NCI-H1436 (cell line): ENCODE results near the gene THSD8.
"Not testable (repeated sequence)": the region's sequence is repeated elsewhere in the genome, so short reads cannot be mapped to it uniquely, and the experiment has no call there.

Experiments
- DNase-seq: peaks from one replicate; lab custom pipeline; 2025; lab: John Stamatoyannopoulos, UW

THSD8 gene

DNA sequence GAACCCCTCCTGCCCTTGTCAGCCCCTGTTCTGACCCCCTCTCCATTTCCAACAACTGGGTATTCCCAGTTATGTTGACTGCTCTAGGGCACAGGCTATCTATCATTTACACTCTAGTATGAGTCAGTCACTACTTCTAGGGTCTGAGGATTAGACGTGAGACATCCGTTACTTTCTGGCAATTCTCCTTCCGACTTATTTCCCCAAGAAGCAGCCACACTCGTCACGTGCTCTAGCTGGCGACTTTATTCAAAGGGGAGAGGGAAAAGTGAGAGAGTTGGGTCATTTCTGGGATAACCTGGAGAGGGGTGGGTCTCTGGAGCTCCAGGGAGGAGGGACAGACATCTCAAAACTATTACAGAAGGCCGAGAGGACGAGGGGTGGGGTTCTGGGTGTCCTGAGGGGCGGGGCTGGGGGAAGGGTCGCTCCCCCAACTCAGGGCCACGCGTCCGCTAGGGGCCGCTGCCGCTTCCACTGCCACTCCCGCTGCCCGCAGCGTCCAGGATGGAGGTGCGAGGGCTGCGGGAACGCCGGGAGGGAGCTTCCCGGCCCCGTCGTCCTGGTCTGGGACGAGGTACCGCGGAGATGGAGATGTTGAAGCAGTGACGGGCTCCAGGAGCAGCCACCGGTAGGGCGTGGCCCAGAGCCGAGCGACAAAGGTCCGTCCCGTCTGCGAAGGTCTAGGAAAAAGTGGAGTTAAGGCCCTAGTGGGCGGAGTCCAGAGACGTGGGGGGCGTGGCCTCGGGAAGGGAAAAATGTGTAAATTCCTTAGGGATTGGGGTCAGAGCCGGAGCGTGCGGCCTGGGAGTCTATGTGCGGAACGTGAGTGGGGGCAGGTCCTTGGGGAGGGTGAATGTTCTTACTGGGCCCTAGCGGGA is 23.6 kb downstream of the THSD8 start:
- DNase-seq: no peak

GRCh38 chr19:12828494-12828893 is 26.6 kb downstream of the THSD8 start:
- DNase-seq: peak; percentile 84

DNA sequence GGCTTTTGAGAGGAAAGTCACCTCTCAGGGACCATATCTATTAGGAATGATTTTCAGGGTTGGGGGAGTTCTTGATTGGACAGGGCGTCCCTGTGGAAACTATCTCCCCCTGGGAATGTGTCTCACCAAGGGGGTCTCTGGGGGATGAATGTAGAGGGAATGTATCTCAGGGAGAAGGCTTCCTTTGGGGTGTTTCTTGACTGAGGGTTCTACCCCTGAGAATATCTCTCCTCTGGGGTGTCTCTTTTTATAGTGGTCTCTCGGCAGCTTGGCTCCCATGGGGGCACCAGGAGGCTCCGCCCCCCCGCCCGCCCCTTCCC is 31.5 kb downstream of the THSD8 start:
- no peak for DNase-seq

GRCh38 chr19:12833738-12834565 is 32.1 kb downstream of the THSD8 start:
- DNase-seq: peak; percentile 78

GRCh38 chr19:12834566-12834943 is 32.7 kb downstream of the THSD8 start, which contains the start of gene RTBDN:
TSS of gene RTBDN (minus strand) at chr19:12834579. CDS start at chr19:12829979, 4,600 bp downstream.
- no peak for DNase-seq

GRCh38 chr19:12834976-12835757 is 33.3 kb downstream of the THSD8 start:
- peak; percentile 53 for DNase-seq

GRCh38 chr19:12836529-12836863 is 34.6 kb downstream of the THSD8 start:
- DNase-seq: no peak

DNA sequence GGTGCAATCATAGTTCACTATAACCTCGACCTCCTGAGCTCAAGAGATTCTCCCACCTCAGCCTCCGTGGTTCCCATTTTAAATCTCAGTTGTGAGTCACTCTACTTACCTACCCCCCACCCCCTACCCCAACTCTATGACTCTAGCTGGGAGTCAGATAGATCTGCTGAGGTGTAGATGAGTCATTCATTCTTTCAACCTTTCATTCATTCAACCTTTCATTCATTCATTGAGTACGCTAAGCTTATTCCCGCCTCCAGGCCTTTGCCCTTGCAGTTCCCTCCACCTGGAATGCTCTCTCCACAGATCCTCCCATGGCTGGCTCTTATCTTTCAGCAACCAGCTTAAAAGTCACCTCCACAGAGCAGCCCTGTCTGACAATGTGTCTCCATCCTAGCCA is 35.4 kb downstream of the THSD8 start:
- no peak for DNase-seq

DNA sequence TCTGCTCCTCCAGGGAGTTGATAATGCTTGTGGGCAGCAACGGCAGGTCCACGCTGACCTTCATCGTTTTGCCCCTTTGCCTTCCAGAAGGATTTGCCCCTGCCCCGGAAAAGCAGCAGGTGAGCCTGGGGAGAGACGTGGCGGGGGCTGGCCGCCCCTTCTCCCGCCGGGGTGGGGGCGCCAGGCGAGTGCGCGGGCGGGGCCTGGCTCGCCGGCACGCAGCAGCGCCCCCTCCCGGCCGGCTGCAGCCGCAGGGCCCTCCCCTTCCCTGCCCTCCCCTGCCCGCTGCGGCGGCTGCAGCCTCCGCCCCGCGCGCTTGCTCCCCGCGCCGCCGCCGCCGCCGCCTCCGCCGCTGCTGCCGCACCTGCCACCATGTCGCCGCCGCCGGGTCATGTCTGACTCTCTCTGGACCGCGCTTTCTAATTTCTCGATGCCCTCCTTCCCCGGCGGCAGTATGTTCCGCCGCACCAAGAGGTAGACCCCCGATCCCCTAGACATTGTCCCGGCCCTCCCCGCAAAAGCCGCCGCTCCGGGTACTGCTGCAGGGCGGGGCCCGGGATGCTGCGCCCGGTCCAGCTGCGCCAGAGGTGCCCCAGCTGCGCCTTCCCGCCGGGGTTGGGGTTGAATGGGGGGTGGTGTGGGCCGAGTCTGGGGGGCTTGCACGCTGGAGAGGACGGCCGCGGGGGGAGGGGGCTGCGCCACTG is 36.5 kb downstream of the THSD8 start, which contains the start of gene MAST1:
TSS of gene MAST1 (plus strand) at position 334 of the 704 bp plus-strand sequence. CDS start at position 392, 58 bp downstream.
- peak; percentile 50 for DNase-seq

GRCh38 chr19:12838886-12839756 is 37.3 kb downstream of the THSD8 start:
- no peak for DNase-seq

DNA sequence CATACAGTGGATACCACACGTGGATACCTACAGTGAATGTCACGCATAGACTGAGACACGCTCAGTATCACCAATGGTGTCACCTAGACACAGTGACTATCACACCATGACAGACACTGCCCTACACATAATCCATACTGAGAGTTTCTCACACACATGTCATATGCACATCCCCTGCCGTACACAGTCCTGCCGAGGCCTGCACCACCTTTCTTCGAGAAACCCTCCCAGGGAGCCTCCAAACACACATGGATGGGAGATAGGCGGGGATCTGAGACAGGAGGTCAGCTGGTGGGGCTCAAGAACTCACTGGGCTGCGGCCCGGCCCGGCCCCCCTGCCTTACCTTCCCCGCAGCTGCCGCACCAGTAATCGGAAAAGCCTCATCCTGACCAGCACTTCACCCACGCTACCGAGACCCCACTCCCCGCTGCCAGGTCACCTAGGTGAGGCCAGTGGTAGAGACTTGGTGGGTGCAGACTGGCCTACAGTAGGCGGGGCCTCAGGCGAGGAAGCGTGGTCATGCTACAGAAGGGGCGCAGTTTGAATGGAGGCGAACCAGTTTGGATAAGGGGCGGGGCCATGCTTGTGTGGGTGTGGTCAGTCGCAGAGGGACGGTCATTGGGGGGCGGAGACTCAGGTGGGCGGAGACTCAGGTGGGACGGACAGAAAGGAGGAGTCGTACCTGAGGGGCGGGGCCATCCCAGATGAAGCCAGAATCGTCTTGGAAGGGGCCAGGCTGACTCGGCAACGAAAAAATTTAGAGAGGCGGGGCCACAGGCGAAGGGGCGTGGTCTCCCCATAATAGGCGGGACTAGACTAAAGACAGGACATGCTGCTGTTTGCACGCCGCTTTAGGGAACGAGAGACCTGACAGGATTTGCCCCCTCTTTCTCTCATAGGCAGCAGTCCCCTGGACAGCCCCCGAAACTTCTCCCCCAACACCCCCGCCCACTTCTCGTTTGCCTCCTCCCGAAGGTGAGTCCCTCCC is 38.5 kb downstream of the THSD8 start:
- peak; percentile 76 for DNase-seq

GRCh38 chr19:12841094-12841493 is 39.2 kb downstream of the THSD8 start:
- peak; percentile 58 for DNase-seq

DNA sequence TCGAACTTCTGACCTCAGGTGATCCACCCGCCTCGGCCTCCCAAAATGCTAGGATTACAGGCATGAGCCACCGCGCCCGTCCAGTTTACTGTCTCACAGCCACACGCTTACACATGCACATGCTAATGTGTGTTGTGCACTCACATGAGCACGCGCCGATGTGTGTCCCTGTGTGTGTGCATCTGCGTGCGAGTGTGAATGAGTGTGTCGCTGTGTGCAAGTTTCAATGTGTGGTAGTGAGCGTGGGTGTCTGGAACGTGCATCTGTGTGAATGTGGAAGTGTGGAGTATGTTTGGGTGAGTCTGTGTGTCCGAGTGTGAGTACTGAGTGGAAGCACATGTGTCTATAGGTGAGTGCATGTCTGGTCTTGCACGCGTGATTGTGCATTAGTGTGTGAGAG is 40.6 kb downstream of the THSD8 start:
- DNase-seq: no peak

DNA sequence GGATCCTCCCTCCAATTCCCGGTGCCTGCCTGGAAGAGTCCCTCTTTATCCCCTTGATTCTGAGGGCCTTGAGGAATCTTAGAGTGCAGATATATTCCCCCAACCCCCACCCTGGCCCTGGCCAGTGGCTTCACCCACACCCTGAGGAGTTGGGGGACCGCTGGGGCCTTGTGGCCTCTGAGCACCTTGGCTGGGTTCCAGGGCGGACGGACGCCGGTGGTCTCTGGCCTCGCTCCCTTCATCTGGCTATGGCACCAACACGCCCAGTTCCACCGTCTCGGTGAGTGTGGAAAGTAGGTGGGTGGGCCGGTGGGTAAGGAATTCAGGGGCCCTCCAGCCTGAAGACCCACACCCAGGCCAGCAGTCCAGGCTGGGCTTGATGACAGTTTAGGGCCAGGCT is 41.5 kb downstream of the THSD8 start:
- DNase-seq: no peak

GRCh38 chr19:12843999-12844732 is 42.3 kb downstream of the THSD8 start:
- no peak for DNase-seq

DNA sequence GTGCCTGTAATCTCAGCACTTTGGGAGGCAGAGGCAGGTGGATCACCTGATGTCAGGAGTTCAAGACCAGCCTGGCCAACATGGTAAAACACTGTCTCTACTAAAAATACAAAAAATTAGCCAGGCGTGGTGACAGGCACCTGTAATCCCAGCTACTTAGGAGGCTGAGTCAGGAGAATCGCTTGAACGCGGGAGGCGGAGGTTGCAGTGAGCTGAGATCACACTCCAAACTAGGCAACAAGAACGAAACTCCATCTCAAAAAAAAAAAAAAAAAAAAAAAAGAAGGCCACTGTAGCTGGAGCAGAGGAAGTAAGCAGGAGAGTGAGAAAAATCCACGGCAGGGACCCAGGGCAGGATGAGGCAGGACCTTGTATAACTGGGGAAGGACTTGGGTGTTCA is 44.7 kb downstream of the THSD8 start:
- not testable (repeated sequence) for DNase-seq

- peak; percentile 59 for DNase-seq
Measured at GRCh38 chr19:12847159-12848139, 45.6 kb downstream of the THSD8 start.
